ENCODE measurements around the gene STARD13. TPM values are rescaled to one million over a fixed set of nuclear protein-coding genes. Genes with fewer than 3 reads are reported as not detected.

STARD13 gene
- total RNA-seq, 1 experiment from 2014 or later, result 2.1 TPM

DNA sequence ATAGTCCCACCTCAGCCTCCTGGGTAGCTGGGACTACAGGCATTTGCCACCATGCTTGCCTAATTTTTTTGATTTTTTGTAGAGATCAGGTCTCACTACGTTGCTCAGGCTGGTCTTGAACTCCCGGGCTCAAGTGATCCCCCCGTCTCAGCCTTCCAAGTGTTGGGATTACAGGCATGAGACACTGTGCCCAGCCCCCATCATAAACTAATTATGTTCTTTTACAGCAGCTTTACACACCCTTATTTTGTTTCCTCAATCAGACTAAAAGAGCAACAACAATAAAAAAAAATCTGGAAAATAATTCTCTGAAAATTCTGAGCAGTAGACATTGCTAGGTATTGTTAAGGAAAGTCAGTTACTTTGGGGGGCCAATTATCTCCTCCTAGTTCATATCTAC is 35.7 kb downstream of the STARD13 start:
- Histone ChIP-seq H4K20me1 (ENCODE audit: control insufficient read depth, insufficient read depth, insufficient read length) (no peaks in the 10 kb centered on the region), H3T11ph (ENCODE audit: low read length) (no peak overlapping the region), H3K9ac (ENCODE audit: extremely low read depth, insufficient read length, low read length) (no peak overlapping the region), H3K18ac (ENCODE audit: insufficient read length, low read depth, low read length) (no peak overlapping the region), H3K23ac (ENCODE audit: insufficient read length, low read depth, low read length) (no peak overlapping the region), H3K9me3 (ENCODE audit: control insufficient read depth, low read depth, low read length) (no peaks in the 10 kb centered on the region), H2AFZ (ENCODE audit: low read length) (no peak overlapping the region), H4K91ac (ENCODE audit: insufficient read length, low read depth, low read length) (no peak overlapping the region), H4K8ac (replicated peaks; ENCODE audit: insufficient read length, low read depth, low read length) (no peak overlapping the region), H3K4me1 (ENCODE audit: insufficient read depth, low read length) (no peaks in the 10 kb centered on the region), H3K23me2 (ENCODE audit: insufficient read length, low read depth, low read length, poor library complexity, severe bottlenecking) (no peaks in the 10 kb centered on the region), H2BK120ac (ENCODE audit: low read depth, low read length, poor library complexity, severe bottlenecking) (no peak overlapping the region), H3K4me2 (ENCODE audit: insufficient read depth, insufficient read length, low read length) (no peak overlapping the region), H3K27me3 (ENCODE audit: insufficient read depth, low read length) (no peaks in the 10 kb centered on the region), H2BK20ac (ENCODE audit: low read depth, low read length, poor library complexity, severe bottlenecking) (no peak overlapping the region), H4K5ac (ENCODE audit: insufficient read length, low read depth, low read length) (no peak overlapping the region), H3K14ac (ENCODE audit: insufficient read depth, low read length) (no peak overlapping the region), H3K79me1 (ENCODE audit: insufficient read depth, low read depth, low read length, poor library complexity, severe bottlenecking) (no peaks in the 10 kb centered on the region), H3K4ac (ENCODE audit: low read depth, low read length) (no peak overlapping the region), H3K79me2 (ENCODE audit: insufficient read depth, low read length) (no peaks in the 10 kb centered on the region), H3K27ac (ENCODE audit: insufficient read length, low read depth, low read length) (no peak overlapping the region), H2BK12ac (ENCODE audit: insufficient read length, low read depth, low read length) (no peak overlapping the region), H3K56ac (ENCODE audit: insufficient read length, low read depth, low read length) (no peak overlapping the region), H2AK5ac (ENCODE audit: insufficient read length, low read length) (no peak overlapping the region), H2BK15ac (ENCODE audit: low read depth, low read length) (no peak overlapping the region), H2BK5ac (ENCODE audit: insufficient read length, low read length) (no peak overlapping the region)
- no peaks in the 10 kb centered on the region for H3K27me3 Mint-ChIP-seq (ENCODE audit: low read depth)
- no peaks in the 10 kb centered on the region for H3K36me3 Mint-ChIP-seq (ENCODE audit: insufficient read depth in 1 of 3, low read depth in 3 of 3)
- no peak for DNase-seq
- H3K4me3 Mint-ChIP-seq, result no peak overlapping the region
- H3K27ac Mint-ChIP-seq, result no peak overlapping the region
- H3K9me3 Mint-ChIP-seq, result no peaks in the 10 kb centered on the region
- WGBS (ENCODE audit: extremely low coverage, insufficient read length, low lambda C conversion rate), result no CpG with 5 or more reads among the region's 3 CpGs
- H3K4me1 Mint-ChIP-seq, result peaks cover 0 to 5% of the 10 kb centered on the region in 2 experiments; a peak in 2 of 4 replicates
- TF ChIP-seq, protein P1, sequence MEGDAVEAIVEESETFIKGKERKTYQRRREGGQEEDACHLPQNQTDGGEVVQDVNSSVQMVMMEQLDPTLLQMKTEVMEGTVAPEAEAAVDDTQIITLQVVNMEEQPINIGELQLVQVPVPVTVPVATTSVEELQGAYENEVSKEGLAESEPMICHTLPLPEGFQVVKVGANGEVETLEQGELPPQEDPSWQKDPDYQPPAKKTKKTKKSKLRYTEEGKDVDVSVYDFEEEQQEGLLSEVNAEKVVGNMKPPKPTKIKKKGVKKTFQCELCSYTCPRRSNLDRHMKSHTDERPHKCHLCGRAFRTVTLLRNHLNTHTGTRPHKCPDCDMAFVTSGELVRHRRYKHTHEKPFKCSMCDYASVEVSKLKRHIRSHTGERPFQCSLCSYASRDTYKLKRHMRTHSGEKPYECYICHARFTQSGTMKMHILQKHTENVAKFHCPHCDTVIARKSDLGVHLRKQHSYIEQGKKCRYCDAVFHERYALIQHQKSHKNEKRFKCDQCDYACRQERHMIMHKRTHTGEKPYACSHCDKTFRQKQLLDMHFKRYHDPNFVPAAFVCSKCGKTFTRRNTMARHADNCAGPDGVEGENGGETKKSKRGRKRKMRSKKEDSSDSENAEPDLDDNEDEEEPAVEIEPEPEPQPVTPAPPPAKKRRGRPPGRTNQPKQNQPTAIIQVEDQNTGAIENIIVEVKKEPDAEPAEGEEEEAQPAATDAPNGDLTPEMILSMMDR (conservative IDR thresholded peaks at IDR 0.05), result no peak

All from H9 (cell line).